Fibroblast of skin of back (primary cell): ENCODE results near the gene DNAH3.
"Not testable (repeated sequence)": the region's sequence is repeated elsewhere in the genome, so short reads cannot be mapped to it uniquely, and the experiment has no call there.

Experiments used
- DNase-seq: peaks from one replicate; pipeline ENCODE4 v3.0.0-alpha.2; 2013

The DNAH3 gene

GRCh38 chr16:21071741-21072140, 78.9 kb downstream of the DNAH3 start:
- DNase-seq: no peak

- DNase-seq: no peak
Observed at GRCh38 chr16:21070564-21070963, 80.1 kb downstream of the DNAH3 start.

DNA sequence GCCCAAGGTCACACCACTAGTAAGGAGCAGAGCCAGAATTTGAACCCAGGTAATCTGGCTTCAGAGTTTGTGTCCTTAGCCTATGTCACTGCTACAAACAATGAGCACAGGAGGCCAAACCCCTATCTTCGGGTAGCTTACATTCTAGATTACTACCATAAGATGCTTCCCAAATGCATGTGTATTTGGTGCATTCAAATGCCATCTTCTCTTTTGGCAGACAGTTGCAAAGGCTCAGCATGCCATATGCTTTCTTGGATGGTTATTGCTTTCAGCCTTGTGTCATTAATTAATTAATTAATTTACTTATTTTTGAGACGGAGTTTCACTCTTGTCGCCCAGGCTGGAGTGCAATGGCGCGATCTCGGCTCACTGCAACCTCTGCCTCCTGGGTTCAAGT, 80.7 kb downstream of the DNAH3 start:
- no peak for DNase-seq

- DNase-seq: no peak
Observed at GRCh38 chr16:21064203-21064602, 86.4 kb downstream of the DNAH3 start.

DNA sequence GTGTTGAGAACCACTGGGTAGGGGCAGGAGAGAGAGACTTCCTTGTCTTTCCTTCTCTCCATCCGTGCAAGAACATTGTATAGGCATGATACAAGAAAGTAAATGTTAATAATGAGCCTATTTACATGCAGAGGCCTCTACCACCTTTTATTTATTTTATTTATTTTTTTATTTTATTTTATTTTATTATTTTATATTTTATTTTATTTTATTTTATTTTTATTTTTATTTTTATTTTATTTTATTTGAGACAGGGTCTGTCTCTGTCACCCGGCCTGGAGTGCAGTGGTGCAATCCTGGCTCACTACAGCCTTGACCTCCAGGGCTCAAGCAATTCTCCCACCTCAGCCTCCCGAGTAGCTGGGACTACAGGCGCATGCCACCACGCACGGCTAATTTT, 87.3 kb downstream of the DNAH3 start:
- not testable (repeated sequence) for DNase-seq

DNA sequence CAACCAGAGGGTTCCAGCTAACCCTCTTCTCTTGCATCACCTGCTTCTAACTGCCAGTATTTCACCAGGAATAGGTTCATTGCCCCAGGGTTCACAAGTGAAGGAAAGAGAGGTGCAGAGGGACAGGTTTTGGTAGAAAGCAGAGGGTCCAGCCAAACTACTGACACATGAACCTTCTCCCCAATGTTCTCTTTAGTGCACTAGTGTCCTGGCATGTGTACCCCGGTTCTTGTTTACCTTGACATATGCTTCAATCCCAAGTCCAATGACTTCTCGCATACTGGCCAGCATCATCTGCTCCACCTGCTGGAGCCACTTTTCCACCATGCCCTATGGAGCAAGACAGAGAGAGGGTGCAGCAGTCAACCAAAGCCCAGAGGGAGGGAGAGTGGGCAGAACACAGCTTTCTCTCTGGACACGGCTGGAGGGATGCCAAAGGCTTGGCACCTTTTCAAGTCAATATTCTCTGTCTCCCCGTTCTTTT, 90.6 kb downstream of the DNAH3 start:
- no peak for DNase-seq

DNA sequence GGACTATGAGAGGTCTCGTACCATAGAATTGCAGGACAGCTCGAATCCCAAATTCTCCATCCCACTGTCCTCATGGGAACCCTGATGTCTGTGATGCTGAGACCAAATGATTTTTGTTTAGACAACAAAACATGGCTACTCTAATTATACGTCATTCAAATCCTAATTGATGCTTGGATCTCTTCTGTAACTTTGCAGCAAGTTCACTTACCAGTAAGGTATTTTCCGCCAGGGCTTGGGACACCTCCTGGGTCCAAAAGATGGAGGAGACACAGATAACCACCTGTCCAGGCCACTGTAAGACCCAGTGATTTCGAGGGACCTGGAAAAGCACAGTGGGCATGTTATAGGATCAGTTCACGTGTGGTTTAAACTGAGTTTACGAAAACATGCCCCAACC, 92.8 kb downstream of the DNAH3 start:
- DNase-seq: no peak

GRCh38 chr16:21056396-21056795, 94.2 kb downstream of the DNAH3 start:
- DNase-seq: no peak

DNA sequence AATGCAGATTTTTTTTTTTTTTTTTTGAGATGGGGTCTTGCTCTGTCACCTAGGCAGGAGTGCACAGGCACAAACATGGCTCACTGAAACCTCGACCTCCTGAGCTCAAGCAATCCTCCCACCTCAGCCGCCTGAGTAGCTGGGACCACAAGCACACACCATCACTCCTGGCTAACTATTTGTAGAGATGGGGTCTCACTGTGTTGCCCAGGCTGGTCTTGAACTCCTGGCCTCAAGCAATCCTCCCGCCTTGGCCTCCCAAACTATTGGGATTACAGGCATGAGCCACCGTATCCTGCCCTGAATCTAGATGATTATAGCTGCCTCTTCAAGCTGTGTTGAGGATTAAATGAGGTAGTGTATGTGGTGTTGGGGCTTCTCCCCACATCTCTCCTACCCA, 94.9 kb downstream of the DNAH3 start:
- DNase-seq: not testable (repeated sequence)

DNA sequence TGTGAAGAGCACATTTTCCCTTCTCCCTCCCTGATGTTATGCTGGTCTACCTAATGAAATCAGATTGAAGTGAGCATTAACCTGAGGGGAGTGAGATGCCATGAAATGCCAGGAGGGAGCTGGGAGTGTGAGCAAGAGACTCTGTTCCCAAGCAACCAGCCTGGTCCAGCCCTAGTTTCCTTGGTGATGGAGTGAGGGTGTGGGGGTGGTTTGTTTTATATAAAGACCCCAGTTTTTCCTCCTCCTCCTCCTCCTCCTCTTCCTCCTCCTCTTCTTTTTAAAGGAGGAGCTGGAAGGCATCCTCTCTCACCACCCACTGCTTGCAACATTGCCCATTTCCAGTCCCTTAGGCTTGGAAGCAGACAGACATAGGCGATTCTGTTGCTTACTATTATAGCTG, 97.1 kb downstream of the DNAH3 start:
- DNase-seq: no peak

GRCh38 chr16:21048091-21048912, 102.3 kb downstream of the DNAH3 start:
- not testable (repeated sequence) for DNase-seq

GRCh38 chr16:21038197-21038596, 112.4 kb downstream of the DNAH3 start:
- no peak for DNase-seq

GRCh38 chr16:21037736-21038135, 112.9 kb downstream of the DNAH3 start:
- DNase-seq: no peak

GRCh38 chr16:21037168-21037567, 113.5 kb downstream of the DNAH3 start:
- DNase-seq: no peak

GRCh38 chr16:21036471-21036870, 114.2 kb downstream of the DNAH3 start:
- DNase-seq: no peak

DNA sequence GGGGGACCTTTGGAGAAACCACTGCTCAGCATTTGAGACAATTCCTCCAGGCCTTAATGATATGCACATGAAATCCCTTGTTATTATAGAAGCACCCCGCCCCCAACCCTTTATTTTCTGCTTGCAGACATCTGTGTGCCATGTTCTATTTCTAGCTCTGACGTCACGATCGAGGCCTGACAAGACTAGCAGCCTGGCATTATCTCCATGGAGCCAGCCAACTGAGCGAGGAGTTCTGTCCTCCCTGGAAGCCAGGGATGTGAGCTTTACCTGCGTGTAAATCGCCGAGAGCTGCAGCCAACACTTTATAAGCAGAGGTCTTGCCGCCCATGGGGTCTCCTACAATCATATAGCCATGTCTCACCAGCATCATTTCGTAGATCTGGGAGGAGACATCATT, 116.9 kb downstream of the DNAH3 start:
- peak; percentile 2 for DNase-seq

GRCh38 chr16:21033264-21033663, 117.4 kb downstream of the DNAH3 start:
- DNase-seq: no peak

DNA sequence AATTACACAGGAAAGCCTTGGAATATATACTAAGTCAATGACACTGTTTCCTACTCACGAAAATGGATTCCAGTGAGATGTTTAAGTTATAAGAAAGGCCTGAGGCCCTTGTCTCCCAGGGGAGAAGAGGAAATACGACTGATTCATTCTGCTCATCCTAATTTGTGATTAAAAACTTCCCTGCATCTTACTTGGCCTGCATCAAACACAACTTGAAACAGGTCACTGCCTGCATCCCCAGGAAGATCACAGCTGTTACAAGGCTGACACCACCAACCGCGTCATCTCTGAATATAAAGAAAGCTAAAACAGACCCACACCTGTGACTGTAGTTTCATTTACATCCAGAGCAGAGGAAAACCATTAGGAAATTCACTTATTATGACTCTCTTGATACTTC, 121.9 kb downstream of the DNAH3 start:
- peak; percentile 3 for DNase-seq

GRCh38 chr16:21026846-21027245, 123.8 kb downstream of the DNAH3 start:
- DNase-seq: no peak

DNA sequence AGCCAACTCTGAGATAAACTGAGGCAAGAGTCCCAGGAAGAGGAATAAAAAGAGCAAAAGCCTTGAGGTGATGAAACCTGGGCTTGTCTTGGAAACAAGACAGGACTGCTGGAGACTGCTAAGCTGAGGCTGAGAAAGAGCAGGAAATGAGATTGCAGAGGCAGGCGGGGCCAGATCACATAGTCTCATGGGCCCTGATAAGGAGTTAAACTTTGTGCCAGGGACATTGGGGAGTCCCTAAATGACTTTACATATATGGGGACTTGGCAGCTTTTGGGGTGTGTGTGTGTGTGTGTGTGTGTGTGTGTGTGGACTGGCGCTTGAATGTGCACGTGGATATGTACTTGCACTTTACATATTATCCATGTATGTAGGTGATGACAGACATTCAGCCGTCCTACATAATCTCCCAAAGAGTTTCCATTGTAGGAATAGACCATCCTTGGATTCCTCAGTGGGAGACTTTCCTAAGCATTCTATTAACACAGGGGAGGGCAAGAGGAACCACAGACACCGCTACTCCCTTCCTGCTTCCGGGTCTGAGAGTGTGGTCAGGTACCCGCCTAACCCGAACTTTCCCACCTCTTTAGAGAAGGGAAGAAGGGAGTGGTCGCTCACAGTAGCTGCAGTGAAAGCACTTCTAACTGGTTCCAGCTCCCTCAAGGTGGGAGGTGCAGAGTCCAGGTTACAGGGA, 127.0 kb downstream of the DNAH3 start:
- no peak for DNase-seq

DNA sequence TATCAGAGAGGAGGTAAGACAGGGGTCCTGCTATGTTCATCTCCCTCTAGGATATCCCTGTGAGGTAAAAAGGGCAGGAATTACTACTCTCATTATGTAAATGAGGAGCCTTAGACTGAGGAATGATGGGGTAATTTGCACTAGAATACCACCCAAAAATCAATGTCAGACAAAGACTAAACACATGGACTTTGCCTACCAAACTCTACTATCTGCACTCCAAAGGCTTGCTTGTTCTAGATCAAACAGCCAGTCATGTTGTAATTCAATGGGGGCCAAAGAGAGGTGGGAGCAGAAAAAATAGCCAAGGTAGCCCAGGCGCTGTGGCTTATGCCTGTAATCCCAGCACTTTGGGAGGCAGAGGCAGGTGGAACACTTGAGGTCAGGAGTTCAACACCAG, 129.3 kb downstream of the DNAH3 start:
- no peak for DNase-seq

- DNase-seq: no peak
Observed at GRCh38 chr16:21009815-21010214, 140.8 kb downstream of the DNAH3 start.

- DNase-seq: no peak
Observed at GRCh38 chr16:21005008-21005407, 145.6 kb downstream of the DNAH3 start.

- peak; percentile 20 for DNase-seq
Observed at GRCh38 chr16:21001262-21001661, 149.4 kb downstream of the DNAH3 start.
